IPS-18a (cell line): ENCODE results near the gene MTMR3.

Experiments
- H3K27ac ChIP-seq: one replicate; pipeline ENCODE4 v1.5.1; 2013; ENCODE audit warnings: low read length
- H3K27me3 ChIP-seq: one replicate; pipeline ENCODE4 v1.6.1; 2013; ENCODE audit warnings: mild to moderate bottlenecking, low read length; ENCODE audit not compliant: control insufficient read depth, insufficient read depth
- H3K36me3 ChIP-seq: one replicate; pipeline ENCODE4 v1.6.1; 2013; ENCODE audit warnings: low read depth, low read length; ENCODE audit not compliant: control insufficient read depth
- H3K4me1 ChIP-seq: one replicate; pipeline ENCODE4 v1.6.1; 2013; ENCODE audit warnings: low read depth, low read length; ENCODE audit not compliant: control insufficient read depth
- H3K4me3 ChIP-seq: one replicate; pipeline ENCODE4 v1.5.1; 2013; ENCODE audit warnings: low read length
- H3K9ac ChIP-seq: one replicate; pipeline ENCODE4 v1.6.1; 2013; ENCODE audit warnings: mild to moderate bottlenecking, low read length, moderate library complexity
- H3K9me3 ChIP-seq: one replicate; pipeline ENCODE4 v1.6.1; 2013; ENCODE audit warnings: low read depth, low read length; ENCODE audit not compliant: control insufficient read depth

Gene MTMR3

GRCh38 chr22:29997107-29997506 lies 114.1 kb downstream of the MTMR3 start:
- Histone ChIP-seq H3K27me3 (no peaks in the 10 kb centered on the region), H3K4me3 (no peak overlapping the region), H3K36me3 (peaks cover 6% of the 10 kb centered on the region), H3K27ac (no peak overlapping the region), H3K4me1 (peaks cover 7% of the 10 kb centered on the region), H3K9me3 (no peaks in the 10 kb centered on the region), H3K9ac (no peak overlapping the region)

DNA sequence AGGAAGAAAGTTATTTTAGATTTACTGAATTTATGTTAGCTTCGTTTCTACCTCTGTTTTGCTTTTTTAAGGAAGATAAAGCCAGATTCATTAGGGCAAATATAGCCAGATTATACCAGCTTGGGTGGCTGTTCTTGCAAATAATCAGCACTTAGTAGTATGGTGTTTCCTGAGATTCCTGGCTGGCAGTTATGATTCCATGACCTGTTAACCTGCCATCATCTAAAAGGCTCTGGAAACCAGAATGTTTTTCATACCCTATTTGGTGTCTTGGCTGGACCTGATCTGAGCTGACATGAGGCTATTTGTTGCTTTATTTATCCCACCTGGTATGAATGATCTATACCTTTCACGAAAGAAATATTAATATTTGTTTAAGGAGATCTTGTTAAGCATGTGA lies 114.5 kb downstream of the MTMR3 start:
- H3K27ac ChIP-seq, result no peak overlapping the region
- no peaks in the 10 kb centered on the region for H3K27me3 ChIP-seq
- peaks cover 6% of the 10 kb centered on the region for H3K4me1 ChIP-seq
- peaks cover 6% of the 10 kb centered on the region for H3K36me3 ChIP-seq
- no peak overlapping the region for H3K9ac ChIP-seq
- H3K4me3 ChIP-seq, result no peak overlapping the region
- H3K9me3 ChIP-seq, result no peaks in the 10 kb centered on the region

DNA sequence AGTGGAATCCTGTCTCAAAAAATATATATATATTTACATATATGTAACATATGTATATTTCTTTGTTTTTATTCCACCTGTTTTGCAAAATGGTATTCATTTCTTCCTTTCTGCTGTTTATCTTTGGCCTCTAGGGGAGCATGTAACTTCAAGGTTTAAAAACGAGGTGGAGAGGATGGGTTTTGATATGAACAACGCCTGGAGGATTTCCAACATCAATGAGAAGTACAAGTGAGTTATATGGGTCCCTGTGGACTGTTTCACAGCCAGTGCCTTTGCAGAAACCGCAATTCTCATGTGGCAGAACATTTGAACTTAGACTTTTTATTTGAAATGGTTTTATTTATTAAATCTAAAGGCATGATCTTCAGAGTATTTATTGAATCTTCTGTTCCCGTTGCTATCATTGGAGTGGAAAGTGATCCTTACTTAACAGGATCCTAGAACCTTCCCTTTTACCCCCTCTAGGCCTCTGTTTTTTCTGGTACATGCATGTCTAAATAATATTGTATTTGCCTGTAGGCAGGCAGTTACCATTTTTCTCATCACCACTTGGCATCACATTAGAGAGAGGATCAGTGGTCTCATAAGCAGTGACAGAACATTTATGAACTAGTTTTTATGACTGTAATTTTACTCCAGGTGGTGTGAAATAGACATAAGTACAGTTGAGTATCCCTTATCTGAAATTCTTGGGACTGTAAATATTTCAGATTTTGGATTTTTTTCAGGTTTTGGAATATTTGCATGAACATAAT lies 115.8 kb downstream of the MTMR3 start:
- Histone ChIP-seq H3K27me3 (no peaks in the 10 kb centered on the region), H3K36me3 (peaks cover 6% of the 10 kb centered on the region), H3K4me3 (no peak overlapping the region), H3K9ac (no peak overlapping the region), H3K27ac (no peak overlapping the region), H3K4me1 (no peaks in the 10 kb centered on the region), H3K9me3 (no peaks in the 10 kb centered on the region)

GRCh38 chr22:30000566-30000965 lies 117.6 kb downstream of the MTMR3 start:
- peaks cover 6% of the 10 kb centered on the region for H3K36me3 ChIP-seq
- no peaks in the 10 kb centered on the region for H3K27me3 ChIP-seq
- H3K27ac ChIP-seq, result no peak overlapping the region
- H3K9me3 ChIP-seq, result no peaks in the 10 kb centered on the region
- no peak overlapping the region for H3K4me3 ChIP-seq
- H3K9ac ChIP-seq, result no peak overlapping the region
- no peaks in the 10 kb centered on the region for H3K4me1 ChIP-seq

- no peak overlapping the region for H3K9ac ChIP-seq
- H3K4me3 ChIP-seq, result no peak overlapping the region
- H3K27me3 ChIP-seq, result no peaks in the 10 kb centered on the region
- H3K4me1 ChIP-seq, result no peaks in the 10 kb centered on the region
- H3K36me3 ChIP-seq, result peaks cover 6% of the 10 kb centered on the region
- H3K27ac ChIP-seq, result no peak overlapping the region
- no peaks in the 10 kb centered on the region for H3K9me3 ChIP-seq
Measured at GRCh38 chr22:30001459-30001858, 118.5 kb downstream of the MTMR3 start.

- Histone ChIP-seq H3K4me1 (no peaks in the 10 kb centered on the region), H3K36me3 (peaks cover 14% of the 10 kb centered on the region)
Measured at GRCh38 chr22:30002861-30003486, 120.0 kb downstream of the MTMR3 start.

DNA sequence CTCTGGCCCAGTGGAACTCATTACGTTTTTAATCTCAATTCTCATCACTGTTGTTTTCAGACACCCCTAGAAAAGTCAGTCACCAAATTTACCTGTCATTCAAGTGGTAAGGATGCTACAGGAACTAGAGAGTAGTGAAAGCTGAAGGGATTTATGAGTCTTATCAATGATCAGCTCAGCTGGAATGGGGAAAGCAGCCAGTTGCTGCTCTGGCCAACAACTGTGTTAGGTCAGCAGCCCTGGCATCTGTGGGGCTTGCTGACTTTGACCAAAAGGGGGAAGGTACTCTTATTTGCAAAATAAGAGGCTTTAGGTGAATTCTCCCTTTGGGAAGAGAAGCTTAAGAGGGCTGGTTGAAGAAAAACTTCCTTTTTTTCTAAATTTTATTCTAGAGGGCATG lies 121.1 kb downstream of the MTMR3 start:
- Histone ChIP-seq H3K9me3 (no peaks in the 10 kb centered on the region), H3K27ac (no peak overlapping the region), H3K36me3 (peaks cover 11% of the 10 kb centered on the region), H3K9ac (no peak overlapping the region), H3K4me1 (no peaks in the 10 kb centered on the region), H3K4me3 (no peak overlapping the region), H3K27me3 (no peaks in the 10 kb centered on the region)

More at GRCh38 chr22:30002861-30003486, 120.0 kb downstream of the MTMR3 start:
- H3K4me3 ChIP-seq, result no peak overlapping the region
- H3K27me3 ChIP-seq, result no peaks in the 10 kb centered on the region
- H3K9ac ChIP-seq, result no peak overlapping the region
- H3K9me3 ChIP-seq, result no peaks in the 10 kb centered on the region
- no peak overlapping the region for H3K27ac ChIP-seq

DNA sequence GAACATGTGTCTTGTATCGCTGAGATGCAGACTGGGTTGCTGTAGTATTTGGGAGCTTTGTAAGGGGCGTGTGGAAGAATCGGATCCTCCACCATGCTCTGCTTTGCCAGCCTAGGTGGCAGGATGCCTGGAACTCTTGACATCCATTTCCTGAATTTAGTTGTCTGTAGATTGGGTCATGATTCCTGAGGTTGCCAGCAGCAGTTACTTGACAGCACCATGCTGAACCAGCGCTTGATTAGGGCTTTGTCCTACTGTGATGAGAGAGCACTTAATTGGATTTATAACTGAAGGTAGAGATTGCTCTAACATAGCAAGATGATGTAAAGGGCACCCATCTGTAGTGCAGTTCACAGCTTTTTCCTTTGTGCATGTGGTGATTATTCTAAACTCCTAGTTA lies 121.7 kb downstream of the MTMR3 start:
- Histone ChIP-seq H3K9ac (no peak overlapping the region), H3K27ac (no peak overlapping the region), H3K27me3 (no peaks in the 10 kb centered on the region), H3K36me3 (peaks cover 14% of the 10 kb centered on the region), H3K4me1 (no peaks in the 10 kb centered on the region), H3K9me3 (no peaks in the 10 kb centered on the region), H3K4me3 (no peak overlapping the region)

GRCh38 chr22:30005213-30005857 lies 122.4 kb downstream of the MTMR3 start:
- no peak overlapping the region for H3K9ac ChIP-seq
- no peak overlapping the region for H3K4me3 ChIP-seq
- no peaks in the 10 kb centered on the region for H3K9me3 ChIP-seq
- H3K27me3 ChIP-seq, result no peaks in the 10 kb centered on the region
- H3K4me1 ChIP-seq, result no peaks in the 10 kb centered on the region
- H3K36me3 ChIP-seq, result peaks cover 18% of the 10 kb centered on the region
- no peak overlapping the region for H3K27ac ChIP-seq

DNA sequence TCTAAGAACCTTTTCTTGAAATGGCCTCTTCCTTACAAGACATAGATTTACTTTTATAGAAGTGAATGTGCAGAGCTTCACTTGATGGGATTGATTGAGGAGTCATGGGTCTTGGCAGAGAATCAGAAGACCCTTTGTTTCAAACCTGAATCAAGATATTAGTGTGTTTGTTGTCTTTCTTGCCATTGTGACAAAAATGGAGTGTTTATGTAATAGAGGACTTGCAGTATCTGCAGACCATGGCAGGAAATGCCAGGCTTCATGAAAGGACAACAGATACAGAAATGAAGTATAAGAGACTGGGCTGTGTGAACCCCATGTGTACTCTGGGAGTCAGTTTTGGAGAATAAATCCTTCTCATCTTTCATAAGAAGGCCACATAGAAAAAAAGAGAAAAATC lies 124.4 kb downstream of the MTMR3 start:
- no peaks in the 10 kb centered on the region for H3K4me1 ChIP-seq
- H3K27me3 ChIP-seq, result no peaks in the 10 kb centered on the region
- no peak overlapping the region for H3K9ac ChIP-seq
- peaks cover 18% of the 10 kb centered on the region for H3K36me3 ChIP-seq
- no peak overlapping the region for H3K4me3 ChIP-seq
- H3K9me3 ChIP-seq, result no peaks in the 10 kb centered on the region
- H3K27ac ChIP-seq, result no peak overlapping the region

DNA sequence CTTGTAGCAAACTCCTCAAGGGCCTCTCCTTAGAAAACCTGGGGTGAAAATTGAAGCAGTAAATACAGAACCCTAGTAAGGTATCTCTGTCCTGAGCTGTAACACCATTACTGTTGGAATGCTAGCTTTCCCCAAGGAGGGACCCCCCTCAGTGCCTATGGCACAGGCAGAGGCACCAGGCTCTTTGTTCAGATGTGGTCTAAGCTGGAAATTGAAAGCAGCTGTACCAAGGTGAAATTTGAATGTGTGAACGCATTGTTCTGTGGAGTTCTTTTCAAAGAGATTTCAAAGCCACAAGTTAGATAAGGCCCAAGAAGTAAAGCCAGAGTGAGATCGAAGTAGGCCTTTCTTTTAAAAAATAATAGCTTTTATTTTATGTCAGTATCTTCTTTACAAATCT lies 125.4 kb downstream of the MTMR3 start:
- no peaks in the 10 kb centered on the region for H3K9me3 ChIP-seq
- no peaks in the 10 kb centered on the region for H3K27me3 ChIP-seq
- no peak overlapping the region for H3K4me3 ChIP-seq
- H3K27ac ChIP-seq, result no peak overlapping the region
- no peak overlapping the region for H3K9ac ChIP-seq
- peaks cover 24% of the 10 kb centered on the region for H3K36me3 ChIP-seq
- no peaks in the 10 kb centered on the region for H3K4me1 ChIP-seq
